Measurements from ENCODE around the gene IL36B.
A peak's percentile ranks its signal among the peaks of the same experiment; 100 is the strongest.

IL36B gene

GRCh38 chr2:113005030-113005509, 47.6 kb downstream of the IL36B start, which contains the start of gene IL36A:
IL36A (plus strand) TSS chr2:113005459; CDS start chr2:113005872, 413 bp downstream.
- no peak for DNase-seq

DNA sequence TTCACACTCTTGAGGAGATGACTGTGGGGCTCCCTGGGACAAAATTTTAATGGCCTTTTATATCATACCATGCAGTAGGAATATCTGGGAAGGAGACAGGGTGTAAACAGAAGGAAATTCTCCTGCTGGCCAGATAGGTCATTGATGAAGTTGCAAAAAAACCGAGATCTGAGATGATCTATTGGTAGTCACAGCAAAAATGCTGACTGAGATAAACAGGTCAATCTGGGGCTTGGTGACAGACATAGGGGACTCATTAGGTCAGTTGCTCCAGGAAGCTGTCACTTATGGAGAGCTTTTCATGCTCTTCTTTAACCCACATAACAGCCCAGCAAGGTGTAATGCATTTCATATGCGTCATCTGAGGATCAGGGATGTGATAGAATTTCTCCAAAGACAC, 50.0 kb downstream of the IL36B start:
- no peak for DNase-seq

DNA sequence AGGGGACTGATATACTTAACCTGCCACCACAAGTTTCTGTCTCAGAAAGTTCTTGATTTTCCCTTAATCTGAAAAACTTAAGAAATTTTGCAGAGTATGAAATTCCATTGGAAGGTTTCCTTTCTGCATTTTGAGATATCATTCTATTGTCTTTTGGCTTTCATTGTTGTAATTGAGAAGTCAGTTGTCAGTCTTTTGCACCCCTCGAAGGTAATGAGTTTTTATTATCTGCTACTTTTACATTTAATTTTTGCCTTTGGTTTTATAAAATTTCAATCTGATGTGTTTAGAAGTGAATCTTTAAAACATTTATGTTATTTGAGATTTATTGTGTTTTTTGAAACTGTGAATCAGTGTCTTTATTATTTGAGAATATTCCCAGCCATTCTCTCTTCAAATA, 52.2 kb downstream of the IL36B start:
- peak; percentile 5 for DNase-seq

DNA sequence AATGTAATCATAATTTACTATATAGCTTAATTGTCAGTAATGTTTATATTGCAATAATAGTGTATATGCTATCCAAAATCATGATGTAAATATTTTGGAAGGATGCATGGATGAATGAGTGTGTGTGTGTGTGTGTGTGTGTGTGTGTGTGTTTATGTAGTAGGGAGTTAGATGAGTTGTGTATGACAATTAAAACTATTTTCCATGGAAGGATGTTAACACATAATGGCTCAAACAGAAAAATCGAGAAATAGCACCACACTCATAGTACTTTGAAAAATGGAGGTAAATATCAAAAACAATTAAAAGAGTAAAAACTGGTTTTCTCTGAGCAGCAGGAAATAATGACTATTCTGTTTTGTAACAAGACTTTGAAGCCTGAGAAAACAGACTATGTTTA, 55.5 kb downstream of the IL36B start:
- no peak for DNase-seq

- DNase-seq = no peak
Measured at GRCh38 chr2:112996635-112997034, 56.0 kb downstream of the IL36B start.

DNA sequence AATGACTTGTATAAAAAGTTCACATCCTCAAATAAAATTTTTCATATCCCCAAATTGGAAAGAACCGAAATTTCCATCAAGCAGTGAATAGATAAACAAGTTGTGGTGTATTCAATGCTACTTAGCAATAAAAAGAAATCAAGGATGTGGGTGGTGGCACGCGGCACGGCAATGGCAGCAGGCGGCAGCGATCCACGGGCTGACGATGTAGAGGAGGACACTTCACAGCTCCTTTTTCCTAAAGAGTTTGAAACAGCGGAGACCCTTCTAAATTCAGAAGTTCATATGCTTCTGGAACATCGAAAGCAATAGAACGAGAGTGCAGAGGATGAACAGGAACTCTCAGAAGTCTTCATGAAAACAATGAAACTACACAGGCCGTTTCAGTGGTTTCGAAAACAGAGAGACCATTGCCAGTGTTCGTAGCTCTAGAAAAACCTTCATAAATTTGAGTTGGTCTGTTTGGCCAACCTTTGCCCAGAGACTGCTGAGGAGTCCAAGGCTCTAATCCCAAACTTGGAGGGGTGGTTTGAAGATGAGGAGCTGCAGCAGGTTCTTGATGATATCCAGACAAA, 57.2 kb downstream of the IL36B start:
- DNase-seq = no peak

DNA sequence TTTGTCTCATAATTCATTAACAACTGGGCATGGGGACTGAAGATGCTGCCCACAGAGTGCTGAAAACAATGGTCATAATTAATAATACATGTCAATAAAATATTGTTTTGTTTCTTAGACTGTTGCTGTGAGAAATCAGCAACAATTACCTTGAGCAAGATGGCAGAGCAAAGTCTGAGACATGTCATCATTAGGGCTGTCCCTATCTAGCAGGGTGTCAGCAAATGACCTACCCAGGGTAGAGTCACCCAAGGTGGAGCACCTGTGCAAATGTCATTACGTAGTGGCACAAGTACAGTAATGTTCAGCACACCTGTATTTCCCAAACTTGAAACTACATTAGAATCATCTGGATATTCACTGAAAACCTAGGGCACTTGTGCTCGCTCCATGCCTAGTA, 58.0 kb downstream of the IL36B start:
- no peak for DNase-seq

DNA sequence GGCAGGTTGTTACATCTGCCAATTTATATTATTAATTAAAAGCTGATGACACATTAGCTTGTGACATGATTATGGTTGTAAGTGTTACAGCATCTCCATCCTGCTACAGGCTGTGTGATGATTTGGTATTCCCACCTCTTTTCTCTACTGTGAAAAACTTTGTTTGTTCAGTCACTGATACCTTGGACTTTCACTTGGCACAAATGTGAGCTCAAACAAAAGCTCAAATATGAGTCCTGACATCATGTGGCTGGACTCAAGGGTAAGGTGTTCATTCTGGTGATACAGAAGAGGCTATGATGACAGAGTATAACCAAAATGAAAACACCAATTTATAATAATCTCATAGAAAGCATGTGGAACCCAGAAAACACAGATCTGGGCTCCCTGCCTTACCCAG, 58.8 kb downstream of the IL36B start:
- no peak for DNase-seq

DNA sequence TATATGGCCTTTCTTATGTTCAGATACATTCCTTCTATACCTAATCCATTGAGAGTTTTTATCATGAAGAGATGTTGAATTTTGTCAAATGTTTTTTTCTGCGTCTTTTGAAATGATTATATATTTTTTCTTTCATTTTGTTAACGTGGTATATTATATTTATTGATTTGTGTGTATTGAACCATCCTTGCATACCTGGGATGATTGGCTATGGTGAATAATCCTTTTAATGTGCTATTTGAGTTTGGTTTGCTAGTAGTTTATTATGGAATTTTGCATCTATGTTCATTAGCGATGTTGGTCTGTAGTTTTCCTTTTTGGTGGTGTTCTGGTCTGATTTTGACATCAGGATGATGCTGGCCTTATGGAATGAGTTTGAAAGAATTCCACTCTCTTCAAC, 63.1 kb downstream of the IL36B start:
- DNase-seq = no peak

DNA sequence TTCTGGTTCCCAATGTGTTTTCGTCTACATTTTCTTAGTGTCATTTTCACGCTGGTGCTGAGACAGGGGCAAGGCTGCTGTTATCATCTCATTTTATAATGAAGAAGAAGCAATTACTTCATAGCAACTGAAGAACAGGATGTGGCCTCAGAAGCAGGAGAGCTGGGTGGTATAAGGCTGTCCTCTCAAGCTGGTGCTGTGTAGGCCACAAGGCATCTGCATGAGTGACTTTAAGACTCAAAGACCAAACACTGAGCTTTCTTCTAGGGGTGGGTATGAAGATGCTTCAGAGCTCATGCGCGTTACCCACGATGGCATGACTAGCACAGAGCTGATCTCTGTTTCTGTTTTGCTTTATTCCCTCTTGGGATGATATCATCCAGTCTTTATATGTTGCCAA, 67.6 kb downstream of the IL36B start:
- peak; percentile 4 for DNase-seq

- DNase-seq = no peak
Measured at GRCh38 chr2:112980537-112980936, 72.1 kb downstream of the IL36B start.

GRCh38 chr2:112979731-112980130, 72.9 kb downstream of the IL36B start:
- no peak for DNase-seq

GRCh38 chr2:112977559-112978056, 75.1 kb downstream of the IL36B start, which contains the start of gene IL36G:
IL36G (plus strand) TSS chr2:112978006; CDS start chr2:112978639, 633 bp downstream.
- DNase-seq = no peak

Data from hematopoietic multipotent progenitor cell treated with erythropoietin and hydrocortisone succinate and interleukin-3 and kit ligand, for 4 days (in vitro differentiated cells).